ENCODE results near the gene KIF26A.

GRCh38 chr14:104100171-104101085, 38.0 kb upstream of the KIF26A start:
- TF ChIP-seq, protein P1, sequence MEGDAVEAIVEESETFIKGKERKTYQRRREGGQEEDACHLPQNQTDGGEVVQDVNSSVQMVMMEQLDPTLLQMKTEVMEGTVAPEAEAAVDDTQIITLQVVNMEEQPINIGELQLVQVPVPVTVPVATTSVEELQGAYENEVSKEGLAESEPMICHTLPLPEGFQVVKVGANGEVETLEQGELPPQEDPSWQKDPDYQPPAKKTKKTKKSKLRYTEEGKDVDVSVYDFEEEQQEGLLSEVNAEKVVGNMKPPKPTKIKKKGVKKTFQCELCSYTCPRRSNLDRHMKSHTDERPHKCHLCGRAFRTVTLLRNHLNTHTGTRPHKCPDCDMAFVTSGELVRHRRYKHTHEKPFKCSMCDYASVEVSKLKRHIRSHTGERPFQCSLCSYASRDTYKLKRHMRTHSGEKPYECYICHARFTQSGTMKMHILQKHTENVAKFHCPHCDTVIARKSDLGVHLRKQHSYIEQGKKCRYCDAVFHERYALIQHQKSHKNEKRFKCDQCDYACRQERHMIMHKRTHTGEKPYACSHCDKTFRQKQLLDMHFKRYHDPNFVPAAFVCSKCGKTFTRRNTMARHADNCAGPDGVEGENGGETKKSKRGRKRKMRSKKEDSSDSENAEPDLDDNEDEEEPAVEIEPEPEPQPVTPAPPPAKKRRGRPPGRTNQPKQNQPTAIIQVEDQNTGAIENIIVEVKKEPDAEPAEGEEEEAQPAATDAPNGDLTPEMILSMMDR (conservative IDR thresholded peaks at IDR 0.05) = no peak
- TF ChIP-seq ZFX (IDR thresholded peaks at IDR 0.05) = no peak
